Vagina (tissue), 2 donors: ENCODE data around the gene SURF4.

Experiments used
- CTCF ChIP-seq, 3 experiments: fragments of 450-650 bp in 2 of 3; fragments of 200-600 bp in 1 of 3; sonication (generic) in 1 of 3; IDR thresholded peaks; one replicate each; pipeline ENCODE4 v1.5.1; 2017 to 2019; ENCODE audit warnings: antibody characterized with exemption in 3 of 3, mild to moderate bottlenecking in 2 of 3, moderate library complexity in 2 of 3
- POLR2A ChIP-seq, 2 donors: fragments of 450-650 bp; IDR thresholded peaks; one replicate each; pipeline ENCODE4 v1.6.1; 2017; ENCODE audit warnings: antibody characterized with exemption in 2 of 2, mild to moderate bottlenecking in 2 of 2, moderate library complexity in 2 of 2
- POLR2AphosphoS5 ChIP-seq, 2 donors: sonication (generic); formaldehyde crosslinking; IDR thresholded peaks; one replicate each; pipeline ENCODE4 v1.9.0; 2017; ENCODE audit warnings: antibody characterized with exemption in 2 of 2, mild to moderate bottlenecking in 2 of 2, low read depth in 1 of 2; ENCODE audit not compliant: insufficient read depth in 1 of 2

- TF ChIP-seq CTCF (IDR thresholded peaks at IDR 0.05), result no peak
- TF ChIP-seq POLR2A (IDR thresholded peaks at IDR 0.05), result no peak
- TF ChIP-seq POLR2AphosphoS5 (IDR thresholded peaks at IDR 0.05; ENCODE audit: insufficient read depth in 1 of 2, low read depth in 1 of 2), result no peak
Measured at GRCh38 chr9:133331641-133332380, 44.0 kb downstream of the SURF4 start.
